ENCODE measurements around the gene KLHL6.
"Not testable (repeated sequence)": the region's sequence is repeated elsewhere in the genome, so short reads cannot be mapped to it uniquely, and the experiment has no call there.

Gene KLHL6

GRCh38 chr3:183447206-183448001, 108.1 kb downstream of the KLHL6 start:
- peak; percentile 89 for DNase-seq (ENCODE audit: low spot score)

GRCh38 chr3:183446838-183447205, 108.7 kb downstream of the KLHL6 start:
- DNase-seq (ENCODE audit: low spot score), result no peak

- no peak for DNase-seq (ENCODE audit: low spot score)
Measured at GRCh38 chr3:183444748-183445147, 110.8 kb downstream of the KLHL6 start.

- no peak for DNase-seq (ENCODE audit: low spot score)
Measured at GRCh38 chr3:183443395-183444385, 111.8 kb downstream of the KLHL6 start.

- no peak for DNase-seq (ENCODE audit: low spot score)
Measured at GRCh38 chr3:183442994-183443393, 112.5 kb downstream of the KLHL6 start.

GRCh38 chr3:183440521-183440920, 115.0 kb downstream of the KLHL6 start:
- not testable (repeated sequence) for DNase-seq (ENCODE audit: low spot score)

GRCh38 chr3:183439515-183439914, 116.0 kb downstream of the KLHL6 start:
- DNase-seq (ENCODE audit: low spot score), result no peak

- no peak for DNase-seq (ENCODE audit: low spot score)
Measured at GRCh38 chr3:183438735-183439134, 116.8 kb downstream of the KLHL6 start.

GRCh38 chr3:183437666-183438564, 117.6 kb downstream of the KLHL6 start:
- DNase-seq (ENCODE audit: low spot score), result no peak
